WTC11 (cell line): Measurements from ENCODE around the gene GLRX2. TPM values are rescaled to one million over a fixed set of nuclear protein-coding genes. Genes with fewer than 3 reads are reported as not detected.

ENCODE experiments used
- ATAC-seq: fragments of 200-7000 bp; cut with Tn5 transposase; 2 replicates; pipeline ENCODE4 v1.10.0; 2021; ENCODE audit warnings: mild to moderate bottlenecking, moderate library complexity
- CTCF ChIA-PET: fragments of 300-600 bp; sonication (Branson Sonifier 250); formaldehyde crosslinking; loops from one replicate; lab custom pipeline; 2021; ENCODE audit warnings: antibody characterized with exemption; lab: Charles Lee
- POLR2A ChIA-PET: fragments of 350-600 bp; sonication (Branson Sonifier 250); formaldehyde crosslinking; loops from one replicate; lab custom pipeline; 2021; ENCODE audit warnings: antibody characterized with exemption; lab: Charles Lee
- DNase-seq: peaks from one replicate; pipeline ENCODE4 v3.0.0; 2021; ENCODE audit warnings: low spot score
- H3K27ac Mint-ChIP-seq: 2 replicates; pipeline ENCODE4 v1.8.0; 2021; ENCODE audit warnings: mixed read lengths
- H3K27me3 Mint-ChIP-seq: 2 replicates; pipeline ENCODE4 v1.8.0; 2021; ENCODE audit warnings: low read depth, mild to moderate bottlenecking, moderate library complexity, mixed read lengths
- H3K36me3 Mint-ChIP-seq: 2 replicates; pipeline ENCODE4 v1.8.0; 2021; ENCODE audit warnings: mixed read lengths
- H3K4me1 Mint-ChIP-seq: 2 replicates; pipeline ENCODE4 v1.8.0; 2022; ENCODE audit warnings: mixed read lengths
- H3K4me3 Mint-ChIP-seq: 2 replicates; pipeline ENCODE4 v1.8.0; 2021; ENCODE audit warnings: mild to moderate bottlenecking, moderate library complexity, mixed read lengths
- H3K9me3 Mint-ChIP-seq: 2 replicates; pipeline ENCODE4 v1.8.0; 2021; ENCODE audit warnings: mixed read lengths
- AR ChIP-seq: fragments of 250-450 bp; sonication (Bioruptor Pico); IDR thresholded peaks from 2 replicates; pipeline ENCODE4 v1.9.0; 2021; ENCODE audit warnings: mild to moderate bottlenecking
- ATF3 ChIP-seq: sonication (generic); formaldehyde crosslinking; conservative IDR thresholded peaks from 2 replicates; pipeline ENCODE4 v1.8.1; 2022; ENCODE audit warnings: mild to moderate bottlenecking, missing genetic modification reagents
- E2F4 ChIP-seq: sonication (generic); formaldehyde crosslinking; IDR thresholded peaks from 2 replicates; pipeline ENCODE4 v1.8.1; 2022; ENCODE audit warnings: low read depth, mild to moderate bottlenecking, moderate library complexity, missing genetic modification reagents, borderline replicate concordance
- E2F5 ChIP-seq: sonication (generic); formaldehyde crosslinking; IDR thresholded peaks from 2 replicates; pipeline ENCODE4 v1.8.1; 2022; ENCODE audit warnings: mild to moderate bottlenecking, moderate library complexity, missing genetic modification reagents
- GRHL2 ChIP-seq: fragments of 250-450 bp; sonication (Bioruptor Pico); IDR thresholded peaks from 2 replicates; pipeline ENCODE4 v1.8.0; 2022; ENCODE audit warnings: mild to moderate bottlenecking, moderate library complexity; ENCODE audit not compliant: insufficient replicate concordance, severe bottlenecking
- IRF2 ChIP-seq: sonication (generic); formaldehyde crosslinking; IDR thresholded peaks from 2 replicates; pipeline ENCODE4 v1.8.0; 2022; ENCODE audit warnings: low read depth, missing genetic modification reagents, borderline replicate concordance
- NR1H2 ChIP-seq: sonication (generic); formaldehyde crosslinking; IDR thresholded peaks from 2 replicates; pipeline ENCODE4 v1.9.0; 2021; ENCODE audit warnings: mild to moderate bottlenecking, moderate library complexity, missing genetic modification reagents
- PREB ChIP-seq: sonication (generic); formaldehyde crosslinking; IDR thresholded peaks from 2 replicates; pipeline ENCODE4 v1.8.1; 2022; ENCODE audit warnings: mild to moderate bottlenecking, missing genetic modification reagents, moderate library complexity, borderline replicate concordance
- STAT6 ChIP-seq: sonication (generic); formaldehyde crosslinking; conservative IDR thresholded peaks from 2 replicates; pipeline ENCODE4 v1.8.1; 2023; ENCODE audit warnings: mild to moderate bottlenecking, low read depth, missing genetic modification reagents, moderate library complexity
- TCF7 ChIP-seq: sonication (generic); formaldehyde crosslinking; IDR thresholded peaks from 2 replicates; pipeline ENCODE4 v1.8.0; 2022; ENCODE audit warnings: mild to moderate bottlenecking, low read depth, missing genetic modification reagents, moderate library complexity
- ZNF138 ChIP-seq: sonication (generic); formaldehyde crosslinking; conservative IDR thresholded peaks from 2 replicates; pipeline ENCODE4 v1.8.1; 2022; ENCODE audit warnings: mild to moderate bottlenecking, moderate library complexity, missing genetic modification reagents
- ZNF396 ChIP-seq: fragments of 250-450 bp; sonication (Bioruptor Pico); IDR thresholded peaks from 2 replicates; pipeline ENCODE4 v1.8.0; 2021; ENCODE audit warnings: mild to moderate bottlenecking, moderate library complexity, borderline replicate concordance
- ZNF425 ChIP-seq: fragments of 250-450 bp; sonication (Bioruptor Pico); conservative IDR thresholded peaks from 2 replicates; pipeline ENCODE4 v1.9.0; 2021; ENCODE audit warnings: mild to moderate bottlenecking
- ZNF512 ChIP-seq: sonication (generic); formaldehyde crosslinking; IDR thresholded peaks from 2 replicates; pipeline ENCODE4 v1.8.1; 2022; ENCODE audit warnings: missing genetic modification reagents, borderline replicate concordance
- total RNA-seq: library from RNA; stranded (reverse); gene quantifications from 3 replicates; pipeline ENCODE4 v1.2.3, GENCODE V29; 2021

GLRX2 gene
- total RNA-seq, 1 experiment from 2014 or later, result 8.4 TPM

- peaks cover 51% of the 10 kb centered on the region for H3K36me3 Mint-ChIP-seq
- ChIA-PET CTCF (no interaction called here), POLR2A (no interaction called here)
- no peaks in the 10 kb centered on the region for H3K27me3 Mint-ChIP-seq
- H3K9me3 Mint-ChIP-seq, result peaks cover 11% of the 10 kb centered on the region
- TF ChIP-seq ZNF396 (CRISPR knock-in tag), result no peak
- no peak for TF ChIP-seq GRHL2
- H3K4me3 Mint-ChIP-seq, result no peak overlapping the region
- DNase-seq (no peak), ATAC-seq (no peak)
- H3K27ac Mint-ChIP-seq, result no peak overlapping the region
- H3K4me1 Mint-ChIP-seq, result peaks cover 5% of the 10 kb centered on the region; the same call in 1 of the 2 replicates
These were observed 26.0 kb downstream of the GLRX2 start for GRCh38 chr1:193079187-193079586.

GRCh38 chr1:193077991-193078390 lies 27.2 kb downstream of the GLRX2 start:
- Mint-ChIP-seq H3K27me3 (no peaks in the 10 kb centered on the region), H3K36me3 (peaks cover 41% of the 10 kb centered on the region), H3K4me1 (no peaks in the 10 kb centered on the region), H3K9me3 (peaks cover 11% of the 10 kb centered on the region), H3K27ac (no peak overlapping the region), H3K4me3 (no peak overlapping the region)
- TF ChIP-seq ZNF138 (CRISPR knock-in tag) (no peak), ZNF512 (CRISPR knock-in tag) (no peak), IRF2 (no peak), STAT6 (CRISPR knock-in tag) (no peak), PREB (CRISPR knock-in tag) (no peak), AR (CRISPR knock-in tag) (no peak), E2F4 (CRISPR knock-in tag) (no peak), TCF7 (CRISPR knock-in tag) (no peak), ZNF425 (no peak), ATF3 (CRISPR knock-in tag) (no peak), NR1H2 (CRISPR knock-in tag) (no peak), E2F5 (CRISPR knock-in tag) (no peak)
- CTCF ChIA-PET, result no interaction called here
- ATAC-seq (no peak), DNase-seq (no peak)
- POLR2A ChIA-PET, result no interaction called here
